ENCODE measurements around the gene NXPH4.

NXPH4 gene

DNA sequence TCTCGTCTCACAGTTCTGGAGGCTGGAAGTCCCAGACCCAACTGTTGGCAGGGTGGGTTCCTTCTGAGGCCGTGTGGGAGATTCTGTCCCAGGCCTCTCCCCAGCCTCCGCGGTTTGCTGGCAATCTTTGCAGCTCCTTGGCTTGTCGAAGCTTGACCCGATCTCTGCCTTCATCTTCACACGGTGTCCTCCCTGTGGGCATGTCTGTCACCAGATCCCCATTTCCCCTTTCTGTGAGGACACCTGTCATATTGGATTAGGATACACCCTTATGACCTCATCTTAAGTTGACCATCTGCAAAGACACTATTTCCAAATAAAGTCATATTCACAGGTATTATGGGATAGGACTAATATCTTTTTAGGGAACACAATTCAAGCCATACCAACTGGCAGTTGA lies 46.6 kb upstream of the NXPH4 start:
- H4K91ac ChIP-seq (ENCODE audit: low read depth, low read length): no peak overlapping the region
- H2AK5ac ChIP-seq (ENCODE audit: low read length): no peak overlapping the region
- no CpG with 5 or more reads among the region's 7 CpGs for whole genome bisulfite sequencing (ENCODE audit: extremely low coverage, insufficient coverage, insufficient read length)
- H2AFZ ChIP-seq (ENCODE audit: insufficient read depth, low read length, poor library complexity): no peak overlapping the region
- H3K4ac ChIP-seq (ENCODE audit: low read depth, low read length): no peak overlapping the region
- no peak overlapping the region for H3K23ac ChIP-seq (ENCODE audit: low read length)
- no peak overlapping the region for H2BK120ac ChIP-seq (ENCODE audit: insufficient read depth, low read length, poor library complexity)
- H3K27me3 ChIP-seq (ENCODE audit: insufficient read depth, low read length): no peaks in the 10 kb centered on the region
- H3K79me1 ChIP-seq (ENCODE audit: low read length): no peaks in the 10 kb centered on the region
- peaks cover 80 to 85% of the 10 kb centered on the region in 2 experiments for H3K36me3 ChIP-seq (ENCODE audit: control insufficient read depth in 1 of 2, insufficient read depth in 2 of 2, low read length in 2 of 2)
- no peak for DNase-seq
- H2BK5ac ChIP-seq (ENCODE audit: low read depth, low read length, poor library complexity): no peak overlapping the region
- H3K14ac ChIP-seq (ENCODE audit: low read length): no peak overlapping the region
- H3K9me3 ChIP-seq (ENCODE audit: insufficient read depth, low read depth, low read length): no peaks in the 10 kb centered on the region
- H2BK12ac ChIP-seq (ENCODE audit: low read length): no peak overlapping the region
- H3K18ac ChIP-seq (ENCODE audit: low read length): no peak overlapping the region
- no peak overlapping the region for H4K8ac ChIP-seq (ENCODE audit: low read depth, low read length)
- no peak overlapping the region for H4K12ac ChIP-seq (ENCODE audit: low read depth, low read length)
- H3K4me3 ChIP-seq (ENCODE audit: low read depth, low read length): no peak overlapping the region
- peaks cover 0 to 3% of the 10 kb centered on the region in 2 experiments for H3K4me1 ChIP-seq (ENCODE audit: control insufficient read depth in 1 of 2, insufficient read depth in 2 of 2, low read length in 2 of 2)
- no peak overlapping the region for H3K4me2 ChIP-seq (ENCODE audit: low read length)
- no peak overlapping the region for H3K9ac ChIP-seq (ENCODE audit: low read length)
- H3K79me2 ChIP-seq (ENCODE audit: control insufficient read depth, insufficient read depth, low read length, poor library complexity): no peaks in the 10 kb centered on the region
- no peak overlapping the region for H3K27ac ChIP-seq (ENCODE audit: low read depth, low read length)

DNA sequence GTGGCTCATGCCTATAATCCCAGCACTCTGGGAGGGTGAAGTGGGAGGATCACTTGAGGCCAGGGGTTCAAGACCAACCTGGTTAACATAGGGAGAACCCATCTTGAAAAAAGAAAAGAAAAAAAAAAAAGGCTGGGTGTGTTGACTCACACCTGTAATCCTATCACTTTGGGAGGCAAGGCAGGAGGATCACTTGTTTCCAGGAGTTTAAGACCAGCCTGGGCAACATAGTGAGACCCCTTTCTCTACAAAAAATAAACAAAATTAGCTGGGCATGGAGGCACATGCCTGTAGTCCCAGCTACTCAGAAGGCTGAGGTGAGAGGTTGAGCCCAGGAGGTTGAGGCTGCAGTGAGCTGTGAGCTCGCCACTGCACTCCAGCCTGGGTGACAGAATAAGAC lies 46.2 kb upstream of the NXPH4 start:
- H3K4me2 ChIP-seq (ENCODE audit: low read length): no peak overlapping the region
- H2BK120ac ChIP-seq (ENCODE audit: insufficient read depth, low read length, poor library complexity): no peak overlapping the region
- H4K91ac ChIP-seq (ENCODE audit: low read depth, low read length): no peak overlapping the region
- H3K9me3 ChIP-seq (ENCODE audit: insufficient read depth, low read depth, low read length): no peaks in the 10 kb centered on the region
- H2AK5ac ChIP-seq (ENCODE audit: low read length): no peak overlapping the region
- no peak overlapping the region for H3K4me3 ChIP-seq (ENCODE audit: low read depth, low read length)
- H4K12ac ChIP-seq (ENCODE audit: low read depth, low read length): no peak overlapping the region
- no peak overlapping the region for H3K4ac ChIP-seq (ENCODE audit: low read depth, low read length)
- no peak overlapping the region for H3K23ac ChIP-seq (ENCODE audit: low read length)
- H3K36me3 ChIP-seq (ENCODE audit: control insufficient read depth in 1 of 2, insufficient read depth in 2 of 2, low read length in 2 of 2): peaks cover 81 to 85% of the 10 kb centered on the region in 2 experiments
- no peak overlapping the region for H3K14ac ChIP-seq (ENCODE audit: low read length)
- no peak for DNase-seq
- H3K18ac ChIP-seq (ENCODE audit: low read length): no peak overlapping the region
- peaks cover 0 to 3% of the 10 kb centered on the region in 2 experiments for H3K4me1 ChIP-seq (ENCODE audit: control insufficient read depth in 1 of 2, insufficient read depth in 2 of 2, low read length in 2 of 2)
- H3K79me1 ChIP-seq (ENCODE audit: low read length): no peaks in the 10 kb centered on the region
- H3K27ac ChIP-seq (ENCODE audit: low read depth, low read length): no peak overlapping the region
- H3K79me2 ChIP-seq (ENCODE audit: control insufficient read depth, insufficient read depth, low read length, poor library complexity): no peaks in the 10 kb centered on the region
- H2BK5ac ChIP-seq (ENCODE audit: low read depth, low read length, poor library complexity): no peak overlapping the region
- H2AFZ ChIP-seq (ENCODE audit: insufficient read depth, low read length, poor library complexity): no peak overlapping the region
- no peak overlapping the region for H2BK12ac ChIP-seq (ENCODE audit: low read length)
- no CpG with 5 or more reads among the region's 1 CpG for WGBS (ENCODE audit: extremely low coverage, insufficient coverage, insufficient read length)
- H4K8ac ChIP-seq (ENCODE audit: low read depth, low read length): no peak overlapping the region
- H3K27me3 ChIP-seq (ENCODE audit: insufficient read depth, low read length): no peaks in the 10 kb centered on the region
- no peak overlapping the region for H3K9ac ChIP-seq (ENCODE audit: low read length)

DNA sequence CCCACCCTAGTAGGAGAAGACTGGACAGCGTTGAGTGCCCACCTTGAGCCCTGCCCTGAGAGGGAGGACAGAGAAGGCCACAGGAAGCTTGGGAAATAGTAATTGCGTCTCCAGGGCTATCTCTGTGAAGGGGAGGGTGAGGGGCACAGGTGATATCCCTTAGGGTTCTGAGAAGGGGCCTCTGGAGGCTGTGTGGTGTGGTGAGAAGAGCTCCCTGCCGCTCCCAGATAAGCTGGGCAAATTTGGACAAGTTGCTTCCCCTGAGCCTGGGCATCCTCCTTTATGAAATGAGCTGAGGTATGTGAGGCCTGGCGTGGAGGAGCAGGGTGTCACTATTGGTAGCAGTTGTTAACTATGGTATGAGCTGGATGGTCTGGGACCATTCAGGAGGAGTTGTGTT lies 45.7 kb upstream of the NXPH4 start:
- Histone ChIP-seq H3K27me3 (ENCODE audit: insufficient read depth, low read length) (no peaks in the 10 kb centered on the region), H2BK12ac (ENCODE audit: low read length) (no peak overlapping the region), H3K4ac (ENCODE audit: low read depth, low read length) (no peak overlapping the region), H4K8ac (ENCODE audit: low read depth, low read length) (no peak overlapping the region), H3K79me2 (ENCODE audit: control insufficient read depth, insufficient read depth, low read length, poor library complexity) (no peaks in the 10 kb centered on the region), H3K9ac (ENCODE audit: low read length) (no peak overlapping the region), H3K14ac (ENCODE audit: low read length) (no peak overlapping the region), H3K4me3 (ENCODE audit: low read depth, low read length) (no peak overlapping the region), H3K18ac (ENCODE audit: low read length) (no peak overlapping the region), H3K36me3 (ENCODE audit: control insufficient read depth in 1 of 2, insufficient read depth in 2 of 2, low read length in 2 of 2) (peaks cover 82 to 86% of the 10 kb centered on the region in 2 experiments), H3K9me3 (ENCODE audit: insufficient read depth, low read depth, low read length) (no peaks in the 10 kb centered on the region), H2BK120ac (ENCODE audit: insufficient read depth, low read length, poor library complexity) (no peak overlapping the region), H4K91ac (ENCODE audit: low read depth, low read length) (no peak overlapping the region), H3K79me1 (ENCODE audit: low read length) (no peaks in the 10 kb centered on the region), H2AFZ (ENCODE audit: insufficient read depth, low read length, poor library complexity) (no peak overlapping the region), H3K27ac (ENCODE audit: low read depth, low read length) (no peak overlapping the region), H2AK5ac (ENCODE audit: low read length) (no peak overlapping the region), H3K4me2 (ENCODE audit: low read length) (no peak overlapping the region), H4K12ac (ENCODE audit: low read depth, low read length) (no peak overlapping the region), H3K23ac (ENCODE audit: low read length) (no peak overlapping the region), H3K4me1 (ENCODE audit: control insufficient read depth in 1 of 2, insufficient read depth in 2 of 2, low read length in 2 of 2) (peaks cover 0 to 3% of the 10 kb centered on the region in 2 experiments), H2BK5ac (ENCODE audit: low read depth, low read length, poor library complexity) (no peak overlapping the region)
- DNase-seq: no peak
- no CpG with 5 or more reads among the region's 4 CpGs for WGBS (ENCODE audit: extremely low coverage, insufficient coverage, insufficient read length)

DNA sequence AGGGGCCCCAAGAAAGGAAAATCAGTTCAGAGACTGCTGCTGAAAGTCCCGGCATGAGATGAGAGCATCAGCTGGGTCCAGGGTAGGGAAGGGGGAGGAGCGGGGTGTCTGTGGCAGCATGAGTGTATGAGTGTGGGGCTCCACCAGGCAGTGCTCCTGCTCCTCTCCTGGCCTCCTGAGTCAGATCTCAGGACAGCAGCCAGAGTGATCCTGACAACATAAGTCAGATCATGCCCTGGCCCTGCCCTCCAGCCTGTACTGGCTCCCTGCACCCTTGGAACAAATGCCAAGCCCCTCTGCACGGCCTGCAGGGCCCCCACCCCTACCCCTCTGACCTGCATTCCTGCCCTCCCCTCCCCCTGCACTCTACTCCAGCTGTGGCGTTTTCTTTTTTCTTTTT lies 44.9 kb upstream of the NXPH4 start:
- Histone ChIP-seq H3K36me3 (ENCODE audit: control insufficient read depth in 1 of 2, insufficient read depth in 2 of 2, low read length in 2 of 2) (peaks cover 83 to 87% of the 10 kb centered on the region in 2 experiments), H2BK12ac (ENCODE audit: low read length) (no peak overlapping the region), H3K79me2 (ENCODE audit: control insufficient read depth, insufficient read depth, low read length, poor library complexity) (no peaks in the 10 kb centered on the region), H2BK5ac (ENCODE audit: low read depth, low read length, poor library complexity) (no peak overlapping the region), H4K91ac (ENCODE audit: low read depth, low read length) (no peak overlapping the region), H3K9ac (ENCODE audit: low read length) (no peak overlapping the region), H4K12ac (ENCODE audit: low read depth, low read length) (no peak overlapping the region), H3K9me3 (ENCODE audit: insufficient read depth, low read depth, low read length) (no peaks in the 10 kb centered on the region), H3K4me3 (ENCODE audit: low read depth, low read length) (no peak overlapping the region), H3K4me1 (ENCODE audit: control insufficient read depth in 1 of 2, insufficient read depth in 2 of 2, low read length in 2 of 2) (peaks cover 0 to 3% of the 10 kb centered on the region in 2 experiments), H3K27ac (ENCODE audit: low read depth, low read length) (no peak overlapping the region), H3K4ac (ENCODE audit: low read depth, low read length) (no peak overlapping the region), H4K8ac (ENCODE audit: low read depth, low read length) (no peak overlapping the region), H3K4me2 (ENCODE audit: low read length) (no peak overlapping the region), H3K23ac (ENCODE audit: low read length) (no peak overlapping the region), H3K27me3 (ENCODE audit: insufficient read depth, low read length) (no peaks in the 10 kb centered on the region), H3K18ac (ENCODE audit: low read length) (no peak overlapping the region), H2AK5ac (ENCODE audit: low read length) (no peak overlapping the region), H3K14ac (ENCODE audit: low read length) (no peak overlapping the region), H2BK120ac (ENCODE audit: insufficient read depth, low read length, poor library complexity) (no peak overlapping the region), H3K79me1 (ENCODE audit: low read length) (no peaks in the 10 kb centered on the region), H2AFZ (ENCODE audit: insufficient read depth, low read length, poor library complexity) (no peak overlapping the region)
- no peak for DNase-seq
- WGBS (ENCODE audit: extremely low coverage, insufficient coverage, insufficient read length): no CpG with 5 or more reads among the region's 4 CpGs
